HG02642 (cell line): Measurements from ENCODE around the gene ATF4.
A peak's percentile ranks its signal among the peaks of the same experiment; 100 is the strongest.

ENCODE experiments used
- ATAC-seq: cut with Tn5 transposase; IDR thresholded peaks from one replicate; pipeline ENCODE4 v1.9.1; 2021; ENCODE audit warnings: mild to moderate bottlenecking; ENCODE audit not compliant: unreplicated experiment, poor library complexity

Gene ATF4, protein sequence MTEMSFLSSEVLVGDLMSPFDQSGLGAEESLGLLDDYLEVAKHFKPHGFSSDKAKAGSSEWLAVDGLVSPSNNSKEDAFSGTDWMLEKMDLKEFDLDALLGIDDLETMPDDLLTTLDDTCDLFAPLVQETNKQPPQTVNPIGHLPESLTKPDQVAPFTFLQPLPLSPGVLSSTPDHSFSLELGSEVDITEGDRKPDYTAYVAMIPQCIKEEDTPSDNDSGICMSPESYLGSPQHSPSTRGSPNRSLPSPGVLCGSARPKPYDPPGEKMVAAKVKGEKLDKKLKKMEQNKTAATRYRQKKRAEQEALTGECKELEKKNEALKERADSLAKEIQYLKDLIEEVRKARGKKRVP

GRCh38 chr22:39520226-39521105, at the start of gene ATF4:
TSS of gene ATF4 (plus strand) at chr22:39520562. CDS start at chr22:39521446, 884 bp downstream.
- peak; percentile 57 for ATAC-seq

- peak; percentile 54 for ATAC-seq
These were observed 48.8 kb upstream of the ATF4 start for GRCh38 chr22:39471381-39472141.

DNA sequence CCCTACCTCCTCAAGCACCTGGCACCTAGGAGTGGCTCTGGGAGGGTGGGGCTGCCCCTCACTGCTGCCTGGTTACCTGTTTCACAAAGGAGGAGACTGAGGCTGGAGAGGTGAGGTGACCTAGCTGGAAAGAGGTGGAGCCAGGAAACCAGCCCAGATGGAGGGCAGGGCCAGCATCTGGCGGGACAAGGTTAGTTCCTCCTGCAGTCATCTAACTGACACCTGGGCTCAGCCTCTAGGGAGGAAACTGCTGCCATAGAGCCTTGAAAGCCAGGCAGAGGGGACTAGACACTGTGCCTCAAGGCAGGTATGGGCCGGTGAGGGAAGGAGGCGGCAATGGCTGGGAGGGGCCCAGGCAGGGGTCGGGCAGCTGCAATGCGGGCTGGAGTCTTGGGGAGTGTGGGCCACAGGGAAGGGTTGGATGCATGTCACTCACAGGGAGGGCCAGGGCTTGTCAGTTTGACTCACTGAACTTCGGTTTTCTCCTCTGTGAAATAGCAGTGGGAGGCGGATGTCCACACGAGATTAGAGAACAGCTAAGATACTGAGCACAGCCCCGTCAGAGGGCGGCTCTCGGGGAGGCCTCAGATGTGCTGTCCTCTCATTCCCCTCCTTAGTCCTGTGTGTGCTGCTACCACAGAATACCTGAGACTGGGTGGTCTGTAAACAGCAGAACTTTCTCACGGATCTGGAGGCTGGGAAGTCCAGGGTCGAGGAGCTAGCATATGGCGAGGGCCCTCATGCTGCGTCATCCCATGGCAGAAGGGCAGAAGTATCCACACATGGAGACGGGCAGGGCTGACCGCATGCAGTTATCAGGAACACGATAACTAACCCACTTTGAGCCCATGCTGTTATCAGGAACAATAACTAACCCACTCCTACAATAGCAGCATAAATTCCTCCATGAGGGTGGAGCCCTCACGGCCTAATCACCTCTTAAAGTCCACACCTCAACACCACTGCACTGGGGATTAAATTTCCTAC, 47.5 kb upstream of the ATF4 start:
- ATAC-seq: no peak

GRCh38 chr22:39473851-39474250, 46.5 kb upstream of the ATF4 start:
- no peak for ATAC-seq

- no peak for ATAC-seq
These were observed 45.8 kb upstream of the ATF4 start for GRCh38 chr22:39474351-39475111.

GRCh38 chr22:39475337-39475736, 45.0 kb upstream of the ATF4 start:
- ATAC-seq: no peak

- ATAC-seq: no peak
These were observed 44.5 kb upstream of the ATF4 start for GRCh38 chr22:39475902-39476301.

DNA sequence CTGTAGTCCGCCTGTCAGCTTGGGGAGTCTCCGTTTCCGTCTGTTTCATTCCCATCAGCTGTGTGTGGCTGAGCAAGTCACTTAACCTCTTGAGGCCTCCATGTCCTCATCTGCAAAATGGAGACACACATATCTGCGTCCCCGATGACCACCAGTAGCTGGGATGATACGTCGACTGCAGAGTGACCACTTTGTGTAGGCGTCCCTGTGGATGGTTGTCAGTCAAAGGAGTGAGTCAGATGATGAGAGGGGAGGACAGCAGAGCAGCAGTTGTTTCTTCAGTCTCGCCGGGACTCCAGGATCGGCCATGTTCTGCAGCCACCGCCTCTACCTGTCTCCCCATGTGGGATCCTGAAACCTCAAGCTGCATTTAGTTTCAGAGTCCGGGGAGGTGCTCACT, 43.7 kb upstream of the ATF4 start:
- no peak for ATAC-seq

- ATAC-seq: no peak
These were observed 42.8 kb upstream of the ATF4 start for GRCh38 chr22:39477542-39477941.

- no peak for ATAC-seq
These were observed 41.9 kb upstream of the ATF4 start for GRCh38 chr22:39478441-39478850.

DNA sequence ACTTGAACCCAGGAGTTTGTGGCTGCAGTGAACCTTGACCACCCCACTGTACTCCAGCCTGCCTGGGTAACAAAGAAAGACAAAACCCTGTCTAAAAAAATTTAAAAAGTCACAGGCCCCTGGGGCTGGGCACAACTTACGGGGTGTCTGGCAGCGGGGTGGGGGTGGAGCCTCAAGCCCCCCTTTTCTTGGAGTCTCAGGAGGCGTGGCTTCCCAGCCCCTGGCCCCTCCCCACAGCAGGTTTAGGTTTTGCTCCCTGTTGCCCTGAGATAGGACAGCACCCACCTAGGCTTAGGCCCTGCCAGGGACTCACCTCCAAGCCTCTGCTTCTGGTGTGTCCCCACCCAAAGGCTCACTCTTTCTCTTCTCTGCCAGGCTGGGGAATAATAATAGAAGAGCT, 41.1 kb upstream of the ATF4 start:
- ATAC-seq: no peak

DNA sequence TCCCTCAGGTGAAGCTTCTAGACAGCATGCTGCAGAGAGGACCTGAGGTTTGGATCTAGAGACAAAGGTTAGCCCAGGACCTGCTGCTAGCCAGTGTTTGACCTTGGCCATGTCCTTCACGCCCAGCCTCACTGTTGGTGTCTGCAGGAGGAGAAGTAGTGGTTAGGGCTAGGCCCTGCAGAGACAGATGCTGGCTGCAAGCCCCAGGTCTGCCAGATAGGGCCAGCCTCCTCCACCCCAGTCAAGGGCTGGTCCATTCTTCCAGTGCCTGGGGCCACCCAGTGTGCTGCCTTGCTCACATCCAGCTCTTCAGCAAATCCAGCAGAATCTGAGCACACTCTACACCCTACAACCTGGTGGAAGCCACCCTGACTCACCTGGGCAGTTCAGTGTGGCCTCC, 39.8 kb upstream of the ATF4 start:
- ATAC-seq: no peak

- ATAC-seq: no peak
These were observed 39.3 kb upstream of the ATF4 start for GRCh38 chr22:39481054-39481453.

- no peak for ATAC-seq
These were observed 38.8 kb upstream of the ATF4 start for GRCh38 chr22:39481595-39481994.

GRCh38 chr22:39482768-39483167, 37.6 kb upstream of the ATF4 start:
- no peak for ATAC-seq

GRCh38 chr22:39486951-39487825, 33.2 kb upstream of the ATF4 start:
- ATAC-seq: no peak

DNA sequence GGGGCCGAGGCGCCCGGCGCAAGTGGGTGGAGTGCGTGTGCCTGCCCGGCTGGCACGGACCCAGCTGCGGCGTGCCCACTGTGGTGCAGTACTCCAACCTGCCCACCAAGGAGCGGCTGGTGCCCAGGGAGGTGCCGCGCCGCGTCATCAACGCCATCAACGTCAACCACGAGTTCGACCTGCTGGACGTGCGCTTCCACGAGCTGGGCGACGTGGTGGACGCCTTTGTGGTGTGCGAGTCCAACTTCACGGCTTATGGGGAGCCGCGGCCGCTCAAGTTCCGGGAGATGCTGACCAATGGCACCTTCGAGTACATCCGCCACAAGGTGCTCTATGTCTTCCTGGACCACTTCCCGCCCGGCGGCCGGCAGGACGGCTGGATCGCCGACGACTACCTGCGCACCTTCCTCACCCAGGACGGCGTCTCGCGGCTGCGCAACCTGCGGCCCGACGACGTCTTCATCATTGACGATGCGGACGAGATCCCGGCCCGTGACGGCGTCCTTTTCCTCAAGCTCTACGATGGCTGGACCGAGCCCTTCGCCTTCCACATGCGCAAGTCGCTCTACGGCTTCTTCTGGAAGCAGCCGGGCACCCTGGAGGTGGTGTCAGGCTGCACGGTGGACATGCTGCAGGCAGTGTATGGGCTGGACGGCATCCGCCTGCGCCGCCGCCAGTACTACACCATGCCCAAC, 32.4 kb upstream of the ATF4 start:
- ATAC-seq: no peak
